ENCODE data around the gene TRIM4.
"Not testable (repeated sequence)": the region's sequence is repeated elsewhere in the genome, so short reads cannot be mapped to it uniquely, and the experiment has no call there.

The TRIM4 gene

GRCh38 chr7:99947608-99948007, 28.3 kb upstream of the TRIM4 start:
- TF ChIP-seq CTCF (IDR thresholded peaks at IDR 0.05; ENCODE audit: extremely low read depth, missing control alignments), result no peak
- DNase-seq (ENCODE audit: low spot score), result no peak

- no peak for DNase-seq (ENCODE audit: low spot score)
- TF ChIP-seq CTCF (IDR thresholded peaks at IDR 0.05; ENCODE audit: extremely low read depth, missing control alignments), result no peak
These were observed 25.3 kb upstream of the TRIM4 start for GRCh38 chr7:99944497-99945070.

- no peak for DNase-seq (ENCODE audit: low spot score)
- TF ChIP-seq CTCF (IDR thresholded peaks at IDR 0.05; ENCODE audit: extremely low read depth, missing control alignments), result no peak
These were observed 24.5 kb upstream of the TRIM4 start for GRCh38 chr7:99943641-99944496.

- no peak for TF ChIP-seq CTCF (IDR thresholded peaks at IDR 0.05; ENCODE audit: extremely low read depth, missing control alignments)
- DNase-seq (ENCODE audit: low spot score), result no peak
These were observed 19.0 kb upstream of the TRIM4 start for GRCh38 chr7:99938296-99938695.

GRCh38 chr7:99935009-99935408, 15.7 kb upstream of the TRIM4 start:
- DNase-seq (ENCODE audit: low spot score), result not testable (repeated sequence)

GRCh38 chr7:99930376-99930775, 11.0 kb upstream of the TRIM4 start:
- no peak for DNase-seq (ENCODE audit: low spot score)
- no peak for TF ChIP-seq CTCF (IDR thresholded peaks at IDR 0.05; ENCODE audit: extremely low read depth, missing control alignments)

- DNase-seq (ENCODE audit: low spot score), result no peak
- no peak for TF ChIP-seq CTCF (IDR thresholded peaks at IDR 0.05; ENCODE audit: extremely low read depth, missing control alignments)
These were observed 10.4 kb upstream of the TRIM4 start for GRCh38 chr7:99929730-99930053.

All from GM20000 (cell line).